ENCODE data around the gene CNTRL. TPM values are rescaled to one million over a fixed set of nuclear protein-coding genes. Genes with fewer than 3 reads are reported as not detected.

CNTRL gene
- total RNA-seq, 3 donors from 2014 or later, result 45.4 to 48.6 (median 46.5) TPM

DNA sequence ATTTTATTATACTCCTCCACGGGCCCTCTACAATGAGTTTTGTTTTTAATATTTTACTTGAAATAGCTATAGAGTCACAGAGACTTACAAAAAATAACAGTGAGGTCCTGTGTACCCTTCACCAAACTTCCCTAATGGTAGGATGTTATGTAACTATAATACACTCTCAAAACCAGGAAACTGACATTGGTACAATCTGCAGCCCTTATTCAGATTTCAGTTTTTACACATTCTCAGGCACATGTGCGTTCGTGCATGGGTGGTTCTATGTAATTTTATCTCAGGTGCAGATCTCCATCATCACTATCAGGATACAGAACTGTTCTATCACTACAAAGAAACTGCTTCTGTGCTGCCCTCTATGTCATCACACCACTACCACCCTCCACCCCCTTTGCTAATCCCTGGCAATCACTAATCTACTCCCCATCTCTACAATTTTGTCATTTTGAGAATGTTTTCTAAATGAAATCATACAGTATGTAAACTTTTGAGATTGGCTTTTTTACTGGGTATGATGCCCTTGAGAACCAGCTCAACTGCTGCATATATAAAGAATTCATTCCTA, 110.5 kb downstream of the CNTRL start:
- ATAC-seq (peak; percentile 27 to 54), DNase-seq (no peak)
- H3K27me3 Mint-ChIP-seq (ENCODE audit: low read depth), result no peaks in the 10 kb centered on the region
- peaks cover 63% of the 10 kb centered on the region for H3K4me1 Mint-ChIP-seq (ENCODE audit: low read depth)
- H3K36me3 Mint-ChIP-seq (ENCODE audit: insufficient read depth), result peaks cover 36% of the 10 kb centered on the region
- no peak overlapping the region for H3K4me3 Mint-ChIP-seq
- H3K9me3 Mint-ChIP-seq, result no peaks in the 10 kb centered on the region

DNA sequence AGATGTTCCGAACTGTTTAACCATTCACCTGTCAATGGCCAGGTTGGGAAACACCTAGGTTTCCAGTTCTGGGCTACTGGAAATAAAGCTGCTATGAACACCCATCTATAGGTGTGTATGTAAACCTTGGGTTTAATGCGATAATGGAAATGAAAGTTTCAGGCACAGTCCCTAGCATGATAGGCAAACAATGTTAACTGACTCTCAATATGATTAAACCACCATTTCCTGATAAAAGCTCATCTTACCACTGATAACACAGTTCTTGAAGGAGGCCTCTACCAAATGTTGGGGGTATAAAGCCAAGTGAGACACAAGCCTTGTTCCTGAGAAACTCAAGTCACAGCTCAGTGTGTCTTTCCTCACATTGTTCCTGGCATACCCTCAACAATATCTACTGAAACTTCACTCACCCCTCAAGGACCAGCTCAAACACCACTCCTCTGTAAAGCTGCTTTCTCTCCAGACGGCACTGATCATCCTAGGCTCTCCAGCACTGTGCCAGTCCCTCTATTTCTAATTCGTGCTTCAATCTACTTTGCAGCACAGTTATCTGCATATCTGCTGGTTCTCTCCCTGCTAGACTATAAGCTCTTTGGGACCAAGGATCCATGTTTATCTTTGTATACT, 111.1 kb downstream of the CNTRL start:
- Mint-ChIP-seq H3K9me3 (no peaks in the 10 kb centered on the region), H3K27me3 (ENCODE audit: low read depth) (no peaks in the 10 kb centered on the region), H3K4me3 (peak overlapping the region; percentile 3), H3K36me3 (ENCODE audit: insufficient read depth) (peaks cover 39% of the 10 kb centered on the region), H3K4me1 (ENCODE audit: low read depth) (peaks cover 69% of the 10 kb centered on the region)
- no peak for DNase-seq
- ATAC-seq, result peak; percentile 68 to 75

DNA sequence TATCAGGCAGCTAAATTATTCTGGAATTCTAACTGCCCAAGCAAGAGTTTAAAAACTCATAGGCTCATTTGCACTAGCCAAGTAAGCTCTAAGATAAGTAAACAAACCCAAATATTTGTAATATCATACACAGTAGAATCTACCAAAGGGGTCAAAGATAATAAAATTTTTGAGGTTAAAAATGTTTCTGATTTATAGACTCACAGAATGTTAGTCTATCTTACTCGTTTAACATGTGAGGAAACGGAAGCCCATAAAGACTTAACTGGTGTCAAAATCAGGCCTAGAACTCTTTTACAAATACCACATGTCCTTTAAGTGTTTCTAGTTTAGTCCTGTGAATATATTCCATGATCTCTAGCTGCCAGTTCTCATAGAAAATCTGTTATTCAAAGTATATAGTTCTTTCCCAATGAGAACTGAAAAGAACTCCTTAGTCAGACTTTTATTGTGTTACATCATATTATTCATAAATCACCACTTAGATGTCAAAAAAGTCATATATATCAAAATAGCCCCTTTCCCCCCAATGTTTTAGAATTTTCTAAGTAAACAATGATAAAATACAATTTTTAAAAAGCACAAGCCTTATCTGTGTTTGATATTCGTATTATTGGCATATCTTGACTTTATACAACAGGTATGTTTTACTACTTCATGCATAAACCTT, 113.0 kb downstream of the CNTRL start:
- peaks cover 83% of the 10 kb centered on the region for H3K4me1 Mint-ChIP-seq (ENCODE audit: low read depth)
- H3K36me3 Mint-ChIP-seq (ENCODE audit: insufficient read depth), result peaks cover 32% of the 10 kb centered on the region
- no peak for DNase-seq
- no peaks in the 10 kb centered on the region for H3K9me3 Mint-ChIP-seq
- no peaks in the 10 kb centered on the region for H3K27me3 Mint-ChIP-seq (ENCODE audit: low read depth)
- no peak overlapping the region for H3K4me3 Mint-ChIP-seq
- no peak for ATAC-seq

- H3K36me3 Mint-ChIP-seq (ENCODE audit: insufficient read depth), result peaks cover 27% of the 10 kb centered on the region
- H3K4me3 Mint-ChIP-seq, result no peak overlapping the region
- DNase-seq, result no peak
- peaks cover 81% of the 10 kb centered on the region for H3K4me1 Mint-ChIP-seq (ENCODE audit: low read depth)
- no peak for ATAC-seq
- H3K27me3 Mint-ChIP-seq (ENCODE audit: low read depth), result no peaks in the 10 kb centered on the region
- no peaks in the 10 kb centered on the region for H3K9me3 Mint-ChIP-seq
Measured at GRCh38 chr9:121189006-121189405, 114.3 kb downstream of the CNTRL start.

- Mint-ChIP-seq H3K36me3 (ENCODE audit: insufficient read depth) (peaks cover 27% of the 10 kb centered on the region), H3K9me3 (no peaks in the 10 kb centered on the region), H3K4me1 (ENCODE audit: low read depth) (peaks cover 80% of the 10 kb centered on the region), H3K27me3 (ENCODE audit: low read depth) (no peaks in the 10 kb centered on the region), H3K4me3 (no peak overlapping the region)
- DNase-seq (no peak), ATAC-seq (no peak)
Measured at GRCh38 chr9:121189660-121190059, 114.9 kb downstream of the CNTRL start.

GRCh38 chr9:121191235-121191634, 116.5 kb downstream of the CNTRL start:
- no peak for DNase-seq
- H3K9me3 Mint-ChIP-seq, result no peaks in the 10 kb centered on the region
- H3K36me3 Mint-ChIP-seq (ENCODE audit: insufficient read depth), result peaks cover 13% of the 10 kb centered on the region
- ATAC-seq, result no peak
- peaks cover 80% of the 10 kb centered on the region for H3K4me1 Mint-ChIP-seq (ENCODE audit: low read depth)
- H3K27me3 Mint-ChIP-seq (ENCODE audit: low read depth), result no peaks in the 10 kb centered on the region
- H3K4me3 Mint-ChIP-seq, result no peak overlapping the region

DNA sequence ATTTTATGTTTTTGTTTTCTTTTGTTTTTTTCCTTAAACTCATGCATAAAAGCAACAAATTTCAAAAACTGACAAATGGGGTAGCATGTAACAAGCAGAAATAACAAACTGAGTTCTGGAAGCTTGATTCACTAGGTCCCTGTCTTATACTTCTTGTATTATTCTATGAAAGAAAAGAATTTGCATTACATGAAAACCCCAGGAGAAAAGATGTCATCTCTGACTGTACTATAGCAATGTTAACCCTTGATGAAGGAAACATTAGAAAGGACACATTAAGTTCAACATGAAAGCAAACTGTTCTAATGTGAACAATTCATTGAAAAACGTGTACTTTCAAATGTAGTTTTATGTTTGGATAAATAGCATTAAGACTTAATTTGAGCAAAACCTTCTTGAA, 117.8 kb downstream of the CNTRL start:
- H3K4me3 Mint-ChIP-seq, result no peak overlapping the region
- no peaks in the 10 kb centered on the region for H3K27me3 Mint-ChIP-seq (ENCODE audit: low read depth)
- H3K4me1 Mint-ChIP-seq (ENCODE audit: low read depth), result peaks cover 82% of the 10 kb centered on the region
- ATAC-seq (peak; percentile 47 to 52), DNase-seq (no peak)
- H3K36me3 Mint-ChIP-seq (ENCODE audit: insufficient read depth), result peaks cover 9% of the 10 kb centered on the region
- no peaks in the 10 kb centered on the region for H3K9me3 Mint-ChIP-seq

DNA sequence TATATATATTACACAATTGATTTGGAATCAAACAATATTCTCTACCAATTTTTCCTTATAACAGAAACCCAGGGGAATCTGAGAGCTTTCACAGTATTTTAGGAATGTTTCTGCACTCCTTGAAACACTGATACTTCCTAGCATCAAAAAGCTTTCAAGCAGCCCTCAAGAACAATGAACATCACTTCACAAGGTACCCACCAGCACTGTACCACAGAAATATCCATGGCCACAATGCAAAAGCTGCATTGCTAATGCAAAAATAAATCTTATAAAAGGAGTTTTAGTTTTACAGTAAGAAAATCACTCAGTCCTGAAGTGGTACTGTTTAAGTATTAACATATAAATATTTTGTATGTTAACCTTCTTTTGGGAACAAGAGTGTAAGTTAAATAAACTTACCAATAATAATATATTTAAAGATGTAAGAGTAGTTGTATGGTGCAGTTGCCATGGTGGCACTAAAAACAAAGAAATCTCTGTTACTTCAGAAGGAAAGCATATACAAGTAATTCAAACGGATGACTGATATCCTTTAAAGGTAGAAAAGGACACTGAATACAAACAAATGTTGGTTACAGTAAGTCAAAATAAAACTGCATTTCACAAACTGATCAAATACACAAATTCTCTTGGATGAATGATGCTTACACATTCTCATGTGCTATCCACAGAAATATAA, 118.3 kb downstream of the CNTRL start:
- peaks cover 9% of the 10 kb centered on the region for H3K36me3 Mint-ChIP-seq (ENCODE audit: insufficient read depth)
- H3K9me3 Mint-ChIP-seq, result no peaks in the 10 kb centered on the region
- no peak for DNase-seq
- no peak overlapping the region for H3K4me3 Mint-ChIP-seq
- H3K4me1 Mint-ChIP-seq (ENCODE audit: low read depth), result peaks cover 82% of the 10 kb centered on the region
- no peaks in the 10 kb centered on the region for H3K27me3 Mint-ChIP-seq (ENCODE audit: low read depth)
- ATAC-seq, result no peak

- ATAC-seq (peak; percentile 49 to 64), DNase-seq (no peak)
- no peaks in the 10 kb centered on the region for H3K9me3 Mint-ChIP-seq
- no peak overlapping the region for H3K4me3 Mint-ChIP-seq
- H3K36me3 Mint-ChIP-seq (ENCODE audit: insufficient read depth), result peaks cover 6% of the 10 kb centered on the region
- H3K27me3 Mint-ChIP-seq (ENCODE audit: low read depth), result no peaks in the 10 kb centered on the region
- H3K4me1 Mint-ChIP-seq (ENCODE audit: low read depth), result peaks cover 86% of the 10 kb centered on the region
Measured at GRCh38 chr9:121194730-121195129, 120.0 kb downstream of the CNTRL start.

- no peak for ATAC-seq
- Mint-ChIP-seq H3K9me3 (no peaks in the 10 kb centered on the region), H3K27me3 (ENCODE audit: low read depth) (no peaks in the 10 kb centered on the region), H3K36me3 (ENCODE audit: insufficient read depth) (peaks cover 4% of the 10 kb centered on the region), H3K4me1 (ENCODE audit: low read depth) (peaks cover 76% of the 10 kb centered on the region), H3K4me3 (no peak overlapping the region)
- DNase-seq, result no peak
Measured at GRCh38 chr9:121196389-121196788, 121.6 kb downstream of the CNTRL start.

- Mint-ChIP-seq H3K36me3 (ENCODE audit: insufficient read depth) (peaks cover 4% of the 10 kb centered on the region), H3K4me3 (peak overlapping the region; percentile 9), H3K27me3 (ENCODE audit: low read depth) (no peaks in the 10 kb centered on the region), H3K4me1 (ENCODE audit: low read depth) (peaks cover 73% of the 10 kb centered on the region), H3K9me3 (no peaks in the 10 kb centered on the region)
- ATAC-seq, result no peak
- no peak for DNase-seq
Measured at GRCh38 chr9:121197132-121197531, 122.4 kb downstream of the CNTRL start.

DNA sequence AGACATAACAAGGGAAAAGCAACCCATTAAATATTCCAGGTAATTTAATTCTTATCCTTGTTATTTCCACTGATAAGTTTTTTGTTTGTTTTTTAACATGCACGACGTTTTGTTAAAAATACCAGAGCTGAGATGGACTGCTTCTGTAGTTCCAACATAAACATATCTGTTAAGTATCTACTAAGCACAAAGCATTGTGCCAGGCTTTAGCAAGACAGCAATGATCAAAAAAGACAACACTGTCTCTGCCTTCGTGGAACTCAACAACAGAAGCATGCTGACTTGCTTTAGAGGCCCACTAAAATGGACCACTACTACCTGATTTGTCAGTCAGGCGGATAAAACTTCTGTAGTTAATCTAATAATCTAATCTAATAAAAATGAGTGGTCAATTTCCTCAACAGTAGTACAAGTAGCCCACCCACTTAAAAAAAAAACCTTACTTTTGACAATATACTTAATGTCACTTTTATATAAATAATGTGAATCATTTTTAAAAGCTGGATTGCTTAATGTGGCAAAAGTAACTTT, 123.8 kb downstream of the CNTRL start:
- ATAC-seq (no peak), DNase-seq (no peak)
- Mint-ChIP-seq H3K36me3 (ENCODE audit: insufficient read depth) (peaks cover 4% of the 10 kb centered on the region), H3K27me3 (ENCODE audit: low read depth) (no peaks in the 10 kb centered on the region), H3K4me3 (peak overlapping the region; percentile 95), H3K9me3 (no peaks in the 10 kb centered on the region), H3K4me1 (ENCODE audit: low read depth) (peaks cover 66% of the 10 kb centered on the region)

GRCh38 chr9:121199921-121200320, 125.2 kb downstream of the CNTRL start:
- ATAC-seq, result no peak
- Mint-ChIP-seq H3K27me3 (ENCODE audit: low read depth) (no peaks in the 10 kb centered on the region), H3K4me1 (ENCODE audit: low read depth) (peaks cover 59% of the 10 kb centered on the region), H3K4me3 (peak overlapping the region; percentile 95), H3K9me3 (no peaks in the 10 kb centered on the region), H3K36me3 (ENCODE audit: insufficient read depth) (peaks cover 4% of the 10 kb centered on the region)
- no peak for DNase-seq

DNA sequence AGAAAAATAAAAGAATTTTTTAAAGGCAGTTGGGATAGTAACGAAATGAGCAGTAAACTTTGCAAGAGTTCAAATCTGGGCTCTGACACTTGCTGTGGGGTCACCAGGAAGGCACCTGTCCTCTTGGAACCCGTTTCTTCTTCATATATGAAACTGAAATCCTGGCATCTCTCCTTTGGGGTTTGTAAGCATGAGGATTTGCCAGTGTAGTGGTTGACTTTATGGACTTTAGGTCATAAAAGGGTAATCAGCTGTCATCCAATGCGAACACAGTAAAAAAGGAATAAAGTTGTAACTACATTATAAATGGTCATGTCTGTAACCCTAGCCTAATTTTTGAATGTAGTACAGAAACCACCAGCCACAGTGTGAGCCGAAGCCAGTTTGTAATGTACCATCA, 125.6 kb downstream of the CNTRL start:
- H3K36me3 Mint-ChIP-seq (ENCODE audit: insufficient read depth), result peaks cover 4% of the 10 kb centered on the region
- ATAC-seq (no peak), DNase-seq (no peak)
- H3K4me3 Mint-ChIP-seq, result peak overlapping the region; percentile 95
- H3K9me3 Mint-ChIP-seq, result no peaks in the 10 kb centered on the region
- peaks cover 55% of the 10 kb centered on the region for H3K4me1 Mint-ChIP-seq (ENCODE audit: low read depth)
- no peaks in the 10 kb centered on the region for H3K27me3 Mint-ChIP-seq (ENCODE audit: low read depth)
